ENCODE results near the gene PCGF3. TPM values are rescaled to one million over a fixed set of nuclear protein-coding genes. Genes with fewer than 3 reads are reported as not detected.
"Not testable (repeated sequence)": the region's sequence is repeated elsewhere in the genome, so short reads cannot be mapped to it uniquely, and the experiment has no call there.

The PCGF3 gene
- total RNA-seq, 1 experiment from 2014 or later, result 33.3 TPM

- no peak for DNase-seq (ENCODE audit: low read depth)
Observed at GRCh38 chr4:794900-795725, 89.5 kb downstream of the PCGF3 start.

GRCh38 chr4:795726-796119 is 90.1 kb downstream of the PCGF3 start:
- no peak for DNase-seq (ENCODE audit: low read depth)

- DNase-seq (ENCODE audit: low read depth), result no peak
Observed at GRCh38 chr4:796206-796605, 90.6 kb downstream of the PCGF3 start.

- no peak for DNase-seq (ENCODE audit: low read depth)
Observed at GRCh38 chr4:797066-797465, 91.4 kb downstream of the PCGF3 start.

- DNase-seq (ENCODE audit: low read depth), result no peak
Observed at GRCh38 chr4:801436-802124, 95.9 kb downstream of the PCGF3 start.

GRCh38 chr4:803884-804283 is 98.3 kb downstream of the PCGF3 start:
- no peak for DNase-seq (ENCODE audit: low read depth)

- DNase-seq (ENCODE audit: low read depth), result no peak
Observed at GRCh38 chr4:804804-805203, 99.2 kb downstream of the PCGF3 start.

- DNase-seq (ENCODE audit: low read depth), result not testable (repeated sequence)
Observed at GRCh38 chr4:806979-807378, 101.3 kb downstream of the PCGF3 start.

GRCh38 chr4:807792-808191 is 102.2 kb downstream of the PCGF3 start:
- no peak for DNase-seq (ENCODE audit: low read depth)

- no peak for DNase-seq (ENCODE audit: low read depth)
Observed at GRCh38 chr4:808860-809570, 103.4 kb downstream of the PCGF3 start.

- no peak for DNase-seq (ENCODE audit: low read depth)
Observed at GRCh38 chr4:813900-814299, 108.3 kb downstream of the PCGF3 start.

- no peak for DNase-seq (ENCODE audit: low read depth)
Observed at GRCh38 chr4:814312-814850, 108.7 kb downstream of the PCGF3 start.

GRCh38 chr4:815464-816146 is 110.0 kb downstream of the PCGF3 start:
- no peak for DNase-seq (ENCODE audit: low read depth)

GRCh38 chr4:818106-818921 is 112.7 kb downstream of the PCGF3 start:
- DNase-seq (ENCODE audit: low read depth), result no peak

- no peak for DNase-seq (ENCODE audit: low read depth)
Observed at GRCh38 chr4:819401-820229, 114.0 kb downstream of the PCGF3 start.

Other genes with a start within 250 kb of the PCGF3 start
- gene ZNF721, start 206.7 kb upstream of the PCGF3 start, total RNA-seq (2014; rRNA removed; shearing (Covaris generic)), result 7.0 and 18.4 TPM in 2 replicates
- 31.4 and 38.2 TPM in 2 replicates for gene PIGG, start 206.6 kb upstream of the PCGF3 start, total RNA-seq (2014; rRNA removed; shearing (Covaris generic))
- gene TMEM271, start 129.5 kb upstream of the PCGF3 start, total RNA-seq (2014; rRNA removed; shearing (Covaris generic)), result not detected in 2 replicates
- gene PDE6B, start 80.3 kb upstream of the PCGF3 start, total RNA-seq (2014; rRNA removed; shearing (Covaris generic)), result 0.05 TPM in 1 of 2 replicates, not detected in the other
- gene ATP5ME, start 31.6 kb upstream of the PCGF3 start, total RNA-seq (2014; rRNA removed; shearing (Covaris generic)), result 157 and 216 TPM in 2 replicates
- gene MYL5, start 31.3 kb upstream of the PCGF3 start, total RNA-seq (2014; rRNA removed; shearing (Covaris generic)), result 0.99 and 7.5 TPM in 2 replicates
- gene SLC49A3, start 16.7 kb upstream of the PCGF3 start, total RNA-seq (2014; rRNA removed; shearing (Covaris generic)), result not detected in 2 replicates
- gene CPLX1, start 120.3 kb downstream of the PCGF3 start, total RNA-seq (2014; rRNA removed; shearing (Covaris generic)), result not detected in 2 replicates
- 48.3 and 67.5 TPM in 2 replicates for gene GAK, start 226.5 kb downstream of the PCGF3 start, total RNA-seq (2014; rRNA removed; shearing (Covaris generic))
- gene TMEM175, start 226.6 kb downstream of the PCGF3 start, total RNA-seq (2014; rRNA removed; shearing (Covaris generic)), result 31.6 and 36.9 TPM in 2 replicates

All from M059J (cell line).